ENCODE data around the gene ZDHHC8. TPM values are rescaled to one million over a fixed set of nuclear protein-coding genes. Genes with fewer than 3 reads are reported as not detected.

The ZDHHC8 gene
- total RNA-seq, 1 experiment from 2014 or later = 78.4 TPM

GRCh38 chr22:20167643-20168322, 36.2 kb downstream of the ZDHHC8 start:
- H3K36me3 Mint-ChIP-seq (ENCODE audit: insufficient read depth, unreplicated experiment) = no peaks in the 10 kb centered on the region
- BruUV-seq (replicated peaks) = no TSS peak
- no peak for DNase-seq
- TF ChIP-seq, protein P1, sequence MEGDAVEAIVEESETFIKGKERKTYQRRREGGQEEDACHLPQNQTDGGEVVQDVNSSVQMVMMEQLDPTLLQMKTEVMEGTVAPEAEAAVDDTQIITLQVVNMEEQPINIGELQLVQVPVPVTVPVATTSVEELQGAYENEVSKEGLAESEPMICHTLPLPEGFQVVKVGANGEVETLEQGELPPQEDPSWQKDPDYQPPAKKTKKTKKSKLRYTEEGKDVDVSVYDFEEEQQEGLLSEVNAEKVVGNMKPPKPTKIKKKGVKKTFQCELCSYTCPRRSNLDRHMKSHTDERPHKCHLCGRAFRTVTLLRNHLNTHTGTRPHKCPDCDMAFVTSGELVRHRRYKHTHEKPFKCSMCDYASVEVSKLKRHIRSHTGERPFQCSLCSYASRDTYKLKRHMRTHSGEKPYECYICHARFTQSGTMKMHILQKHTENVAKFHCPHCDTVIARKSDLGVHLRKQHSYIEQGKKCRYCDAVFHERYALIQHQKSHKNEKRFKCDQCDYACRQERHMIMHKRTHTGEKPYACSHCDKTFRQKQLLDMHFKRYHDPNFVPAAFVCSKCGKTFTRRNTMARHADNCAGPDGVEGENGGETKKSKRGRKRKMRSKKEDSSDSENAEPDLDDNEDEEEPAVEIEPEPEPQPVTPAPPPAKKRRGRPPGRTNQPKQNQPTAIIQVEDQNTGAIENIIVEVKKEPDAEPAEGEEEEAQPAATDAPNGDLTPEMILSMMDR (IDR thresholded peaks at IDR 0.05; ENCODE audit: unreplicated experiment) = no peak
- peaks cover 6% of the 10 kb centered on the region for H3K9me3 Mint-ChIP-seq (ENCODE audit: low read depth, unreplicated experiment)
- no peak overlapping the region for H3K27ac Mint-ChIP-seq (ENCODE audit: unreplicated experiment)
- CTCF ChIA-PET = no interaction called here
- H3K27me3 Mint-ChIP-seq (ENCODE audit: unreplicated experiment) = peaks cover 59% of the 10 kb centered on the region
- H3K4me3 Mint-ChIP-seq (ENCODE audit: low read depth, unreplicated experiment) = no peak overlapping the region
- intact Hi-C loops (cut with micrococcal nuclease; ENCODE audit: unreplicated experiment) = no loop called here
- no peaks in the 10 kb centered on the region for H3K4me1 Mint-ChIP-seq (ENCODE audit: low read depth, unreplicated experiment)

GRCh38 chr22:20169253-20169822, 37.7 kb downstream of the ZDHHC8 start:
- intact Hi-C loops (cut with micrococcal nuclease; ENCODE audit: unreplicated experiment) = no loop called here
- Mint-ChIP-seq H3K27me3 (ENCODE audit: unreplicated experiment) (peaks cover 65% of the 10 kb centered on the region), H3K4me1 (ENCODE audit: low read depth, unreplicated experiment) (no peaks in the 10 kb centered on the region), H3K36me3 (ENCODE audit: insufficient read depth, unreplicated experiment) (no peaks in the 10 kb centered on the region), H3K27ac (ENCODE audit: unreplicated experiment) (no peak overlapping the region), H3K4me3 (ENCODE audit: low read depth, unreplicated experiment) (no peak overlapping the region), H3K9me3 (ENCODE audit: low read depth, unreplicated experiment) (peaks cover 1% of the 10 kb centered on the region)
- TF ChIP-seq, protein P1 (IDR thresholded peaks at IDR 0.05; ENCODE audit: unreplicated experiment) = no peak
- no peak for DNase-seq
- no TSS peak for BruUV-seq (replicated peaks)
- CTCF ChIA-PET = no interaction called here

GRCh38 chr22:20170170-20170569, 38.6 kb downstream of the ZDHHC8 start:
- H3K36me3 Mint-ChIP-seq (ENCODE audit: insufficient read depth, unreplicated experiment) = no peaks in the 10 kb centered on the region
- no peak overlapping the region for H3K4me3 Mint-ChIP-seq (ENCODE audit: low read depth, unreplicated experiment)
- peaks cover 63% of the 10 kb centered on the region for H3K27me3 Mint-ChIP-seq (ENCODE audit: unreplicated experiment)
- no TSS peak for BruUV-seq (replicated peaks)
- no peaks in the 10 kb centered on the region for H3K9me3 Mint-ChIP-seq (ENCODE audit: low read depth, unreplicated experiment)
- no peak overlapping the region for H3K27ac Mint-ChIP-seq (ENCODE audit: unreplicated experiment)
- DNase-seq = no peak
- intact Hi-C loops (cut with micrococcal nuclease; ENCODE audit: unreplicated experiment) = no loop called here
- TF ChIP-seq, protein P1 (IDR thresholded peaks at IDR 0.05; ENCODE audit: unreplicated experiment) = no peak
- CTCF ChIA-PET = no interaction called here
- H3K4me1 Mint-ChIP-seq (ENCODE audit: low read depth, unreplicated experiment) = no peaks in the 10 kb centered on the region

GRCh38 chr22:20171288-20172140, 39.9 kb downstream of the ZDHHC8 start:
- H3K27ac Mint-ChIP-seq (ENCODE audit: unreplicated experiment) = no peak overlapping the region
- intact Hi-C loops (cut with micrococcal nuclease; ENCODE audit: unreplicated experiment) = no loop called here
- no peaks in the 10 kb centered on the region for H3K4me1 Mint-ChIP-seq (ENCODE audit: low read depth, unreplicated experiment)
- no TSS peak for BruUV-seq (replicated peaks)
- CTCF ChIA-PET = interaction anchor here (1.2 kb wide), 1 partner anchor 57 kb away, joined by 3 read pairs; no protein-coding TSS in a partner anchor
- no peaks in the 10 kb centered on the region for H3K36me3 Mint-ChIP-seq (ENCODE audit: insufficient read depth, unreplicated experiment)
- DNase-seq = no peak
- peaks cover 59% of the 10 kb centered on the region for H3K27me3 Mint-ChIP-seq (ENCODE audit: unreplicated experiment)
- TF ChIP-seq, protein P1 (IDR thresholded peaks at IDR 0.05; ENCODE audit: unreplicated experiment) = no peak
- no peak overlapping the region for H3K4me3 Mint-ChIP-seq (ENCODE audit: low read depth, unreplicated experiment)
- H3K9me3 Mint-ChIP-seq (ENCODE audit: low read depth, unreplicated experiment) = no peaks in the 10 kb centered on the region
